Body of pancreas (tissue), 4 donors: ENCODE measurements around the gene HECTD1. TPM values are rescaled to one million over a fixed set of nuclear protein-coding genes. Genes with fewer than 3 reads are reported as not detected.
A peak's percentile ranks its signal among the peaks of the same experiment; 100 is the strongest.

Source experiments
- ATAC-seq: fragments of 150-250 bp; one replicate; pipeline ENCODE4 v1.9.1; 2016
- DNase-seq, 4 donors: peaks; one replicate each; pipeline ENCODE4 v3.0.0-alpha.2; 2019
- H3K27ac ChIP-seq, 4 donors: fragments of 200-600 bp; sonication (generic); 1 replicate in 3 of 4; 2 replicates in 1 of 4; pipeline versions ENCODE4 v1.5.1 to v1.6.1; 2016 to 2019; ENCODE audit warnings: mild to moderate bottlenecking in 1 of 4, mixed read lengths in 1 of 4, moderate library complexity in 1 of 4
- H3K27me3 ChIP-seq, 2 donors: fragments of 200-600 bp; sonication (generic); one replicate each; pipeline ENCODE4 v1.6.0; 2016; ENCODE audit warnings: mild to moderate bottlenecking in 1 of 2
- H3K36me3 ChIP-seq, 2 donors: fragments of 200-600 bp; sonication (generic); replicated peaks in 1 of 2; 2 replicates each; pipeline ENCODE4 v1.5.1; 2016; ENCODE audit warnings: low read depth in 2 of 2; ENCODE audit not compliant: insufficient read depth in 1 of 2
- H3K4me1 ChIP-seq: fragments of 200-600 bp; sonication (generic); one replicate; pipeline ENCODE4 v1.6.0; 2016
- H3K4me3 ChIP-seq, 2 donors: fragments of 200-600 bp; sonication (generic); 1 replicate in 1 of 2; 2 replicates in 1 of 2; pipeline ENCODE4 v1.5.1; 2016 to 2019
- H3K9me3 ChIP-seq, 3 donors: fragments of 200-600 bp; sonication (generic); 1 replicate in 2 of 3; 2 replicates in 1 of 3; pipeline ENCODE4 v1.5.1; 2016
- POLR2A ChIP-seq, 3 donors: fragments of 450-650 bp; IDR thresholded peaks; one replicate each; pipeline ENCODE4 v1.6.1; 2016; ENCODE audit warnings: antibody characterized with exemption in 3 of 3, mild to moderate bottlenecking in 2 of 3
- WGBS, 2 donors: methylation state at CpG; one replicate each; pipeline ENCODE4 v1.1.5; 2017; 5-methylcytosine and 5-hydroxymethylcytosine counted together
- intact Hi-C: fragments of 100-400 bp; cut with DNase I; formaldehyde crosslinking; loops from one replicate; pipeline ENCODE4 v1.15.1; 2023
- total RNA-seq, 2 donors: library from RNA; depleted of rRNA; stranded (reverse); fragments of >200 nt; gene quantifications; one replicate each; pipeline ENCODE4 v1.1.0, GENCODE V29; 2016
- TF ChIP-seq, protein P1 (sequence below), 7 experiments: fragments of 450-650 bp in 4 of 7; fragments of 200-600 bp in 3 of 7; sonication (generic) in 3 of 7; IDR thresholded peaks; one replicate each; pipeline ENCODE4 v1.5.1; 2016 to 2019; ENCODE audit warnings: antibody characterized with exemption in 7 of 7

The HECTD1 gene
- total RNA-seq, 2 donors from 2014 or later = 110 to 221 TPM

- DNase-seq = no peak
- no peak for ATAC-seq
- intact Hi-C loops = no loop called here
These were observed 20.9 kb upstream of the HECTD1 start for GRCh38 chr14:31228533-31228932.

GRCh38 chr14:31224808-31225207, 17.2 kb upstream of the HECTD1 start:
- Histone ChIP-seq H3K4me3 (no peak overlapping the region), H3K27me3 (no peaks in the 10 kb centered on the region), H3K36me3 (no peaks in the 10 kb centered on the region), H3K27ac (no peak overlapping the region), H3K4me1 (peaks cover 18% of the 10 kb centered on the region), H3K9me3 (no peaks in the 10 kb centered on the region)
- intact Hi-C loops = no loop called here
- no peak for DNase-seq
- no peak for ATAC-seq
- 82 to 93% methylated on average over 1 of the region's 1 CpG for WGBS, 2 donors
- TF ChIP-seq, protein P1, sequence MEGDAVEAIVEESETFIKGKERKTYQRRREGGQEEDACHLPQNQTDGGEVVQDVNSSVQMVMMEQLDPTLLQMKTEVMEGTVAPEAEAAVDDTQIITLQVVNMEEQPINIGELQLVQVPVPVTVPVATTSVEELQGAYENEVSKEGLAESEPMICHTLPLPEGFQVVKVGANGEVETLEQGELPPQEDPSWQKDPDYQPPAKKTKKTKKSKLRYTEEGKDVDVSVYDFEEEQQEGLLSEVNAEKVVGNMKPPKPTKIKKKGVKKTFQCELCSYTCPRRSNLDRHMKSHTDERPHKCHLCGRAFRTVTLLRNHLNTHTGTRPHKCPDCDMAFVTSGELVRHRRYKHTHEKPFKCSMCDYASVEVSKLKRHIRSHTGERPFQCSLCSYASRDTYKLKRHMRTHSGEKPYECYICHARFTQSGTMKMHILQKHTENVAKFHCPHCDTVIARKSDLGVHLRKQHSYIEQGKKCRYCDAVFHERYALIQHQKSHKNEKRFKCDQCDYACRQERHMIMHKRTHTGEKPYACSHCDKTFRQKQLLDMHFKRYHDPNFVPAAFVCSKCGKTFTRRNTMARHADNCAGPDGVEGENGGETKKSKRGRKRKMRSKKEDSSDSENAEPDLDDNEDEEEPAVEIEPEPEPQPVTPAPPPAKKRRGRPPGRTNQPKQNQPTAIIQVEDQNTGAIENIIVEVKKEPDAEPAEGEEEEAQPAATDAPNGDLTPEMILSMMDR (IDR thresholded peaks at IDR 0.05) = no peak
- TF ChIP-seq POLR2A (IDR thresholded peaks at IDR 0.05) = no peak

More at GRCh38 chr14:31228533-31228932, 20.9 kb upstream of the HECTD1 start:
- peaks cover 27% of the 10 kb centered on the region for H3K4me1 ChIP-seq
- H3K4me3 ChIP-seq = no peak overlapping the region
- peak overlapping the region; percentile 70 to 83 (median 75) for H3K27ac ChIP-seq
- H3K9me3 ChIP-seq = no peaks in the 10 kb centered on the region
- TF ChIP-seq, protein P1 (IDR thresholded peaks at IDR 0.05) = no peak
- no peak for TF ChIP-seq POLR2A (IDR thresholded peaks at IDR 0.05)
- no peaks in the 10 kb centered on the region for H3K36me3 ChIP-seq
- H3K27me3 ChIP-seq = no peaks in the 10 kb centered on the region

DNA sequence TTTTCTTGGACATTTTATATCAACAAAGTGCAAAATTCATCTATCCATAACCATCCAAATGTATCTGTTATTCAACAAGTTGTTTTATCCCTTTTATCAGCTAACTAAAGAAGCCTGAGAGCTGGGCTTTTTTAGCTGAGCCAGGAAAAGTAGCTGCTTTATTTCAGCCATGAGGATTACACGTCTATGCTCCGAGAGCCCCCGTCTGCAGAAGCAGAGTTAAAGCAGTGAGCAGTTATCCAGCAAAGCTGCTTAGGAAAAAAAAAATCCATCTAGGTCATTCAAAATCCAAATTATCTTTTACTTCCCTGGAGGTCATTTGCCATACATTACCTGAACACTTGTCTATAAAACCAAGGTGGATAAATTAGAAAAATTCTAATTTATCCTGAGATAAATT, 15.7 kb upstream of the HECTD1 start:
- no peak overlapping the region for H3K27ac ChIP-seq
- no peaks in the 10 kb centered on the region for H3K27me3 ChIP-seq
- DNase-seq (no peak), ATAC-seq (no peak)
- H3K36me3 ChIP-seq = no peaks in the 10 kb centered on the region
- intact Hi-C loops = no loop called here
- no peaks in the 10 kb centered on the region for H3K9me3 ChIP-seq
- H3K4me3 ChIP-seq = no peak overlapping the region
- 78 to 85% methylated on average over 3 of the region's 3 CpGs for WGBS, 2 donors
- TF ChIP-seq, protein P1 (IDR thresholded peaks at IDR 0.05) = no peak
- TF ChIP-seq POLR2A (IDR thresholded peaks at IDR 0.05) = no peak
- H3K4me1 ChIP-seq = peaks cover 5% of the 10 kb centered on the region

- no peaks in the 10 kb centered on the region for H3K27me3 ChIP-seq
- H3K4me1 ChIP-seq = no peaks in the 10 kb centered on the region
- 97 to 100% methylated on average over 1 of the region's 1 CpG for WGBS, 2 donors
- no peak for ATAC-seq
- no peak for DNase-seq
- no peak overlapping the region for H3K4me3 ChIP-seq
- H3K36me3 ChIP-seq = no peaks in the 10 kb centered on the region
- no peaks in the 10 kb centered on the region for H3K9me3 ChIP-seq
- intact Hi-C loops = no loop called here
- H3K27ac ChIP-seq = no peak overlapping the region
- TF ChIP-seq, protein P1 (IDR thresholded peaks at IDR 0.05) = no peak
- no peak for TF ChIP-seq POLR2A (IDR thresholded peaks at IDR 0.05)
These were observed 15.2 kb upstream of the HECTD1 start for GRCh38 chr14:31222834-31223233.

DNA sequence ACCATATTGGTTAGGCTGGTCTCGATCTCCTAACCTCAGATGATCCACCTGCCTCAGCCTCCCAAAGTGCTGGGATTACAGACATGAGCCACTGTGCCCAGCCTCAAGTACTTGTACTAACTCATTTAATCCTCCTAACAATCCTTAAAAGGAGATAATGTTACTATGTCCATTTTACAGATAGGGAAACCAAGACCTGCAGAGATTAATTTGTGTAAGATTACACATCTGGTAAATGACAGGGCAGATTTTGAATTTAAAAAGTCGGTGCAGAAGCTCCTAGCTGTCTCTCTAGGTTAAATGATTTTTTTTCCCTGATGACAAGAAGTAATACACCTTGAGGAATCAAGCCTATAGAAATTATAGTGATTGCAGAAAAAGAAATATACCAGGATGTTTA, 13.7 kb upstream of the HECTD1 start:
- DNase-seq (no peak), ATAC-seq (no peak)
- no peaks in the 10 kb centered on the region for H3K36me3 ChIP-seq
- no peak overlapping the region for H3K27ac ChIP-seq
- no peak overlapping the region for H3K4me3 ChIP-seq
- whole genome bisulfite sequencing, 2 donors = 87 to 91% methylated on average over 2 of the region's 2 CpGs
- intact Hi-C loops = no loop called here
- TF ChIP-seq, protein P1 (IDR thresholded peaks at IDR 0.05) = no peak
- no peak for TF ChIP-seq POLR2A (IDR thresholded peaks at IDR 0.05)
- no peaks in the 10 kb centered on the region for H3K9me3 ChIP-seq
- H3K4me1 ChIP-seq = no peaks in the 10 kb centered on the region
- H3K27me3 ChIP-seq = no peaks in the 10 kb centered on the region
